ENCODE results near the gene KLB. TPM values are rescaled to one million over a fixed set of nuclear protein-coding genes. Genes with fewer than 3 reads are reported as not detected.

KLB gene
- 0.06 to 0.27 TPM (median 0.16 TPM) in 5 replicates for total RNA-seq (2022; extraction: Qiagen RNA extraction)

DNA sequence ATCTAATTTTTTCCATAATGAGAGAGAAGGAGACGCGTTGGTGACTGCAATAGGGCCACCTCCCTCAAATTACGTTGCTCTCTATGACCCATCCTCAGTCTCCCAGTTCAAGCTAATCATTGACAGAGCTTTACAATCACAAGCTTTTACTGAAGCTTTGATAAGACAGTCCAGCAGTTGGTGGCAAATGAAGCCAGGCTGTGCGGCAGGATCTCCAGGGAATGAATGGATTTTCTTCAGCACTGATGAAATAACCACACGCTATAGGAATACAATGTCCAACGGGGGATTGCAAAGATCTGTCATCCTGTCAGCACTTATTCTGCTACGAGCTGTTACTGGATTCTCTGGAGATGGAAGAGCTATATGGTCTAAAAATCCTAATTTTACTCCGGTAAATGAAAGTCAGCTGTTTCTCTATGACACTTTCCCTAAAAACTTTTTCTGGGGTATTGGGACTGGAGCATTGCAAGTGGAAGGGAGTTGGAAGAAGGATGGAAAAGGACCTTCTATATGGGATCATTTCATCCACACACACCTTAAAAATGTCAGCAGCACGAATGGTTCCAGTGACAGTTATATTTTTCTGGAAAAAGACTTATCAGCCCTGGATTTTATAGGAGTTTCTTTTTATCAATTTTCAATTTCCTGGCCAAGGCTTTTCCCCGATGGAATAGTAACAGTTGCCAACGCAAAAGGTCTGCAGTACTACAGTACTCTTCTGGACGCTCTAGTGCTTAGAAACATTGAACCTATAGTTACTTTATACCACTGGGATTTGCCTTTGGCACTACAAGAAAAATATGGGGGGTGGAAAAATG, at the start of gene KLB:
Gene KLB, plus strand, starts transcription at position 168 of the 821 bp plus-strand sequence. Its CDS starts 20 bp downstream, at position 188.

DNA sequence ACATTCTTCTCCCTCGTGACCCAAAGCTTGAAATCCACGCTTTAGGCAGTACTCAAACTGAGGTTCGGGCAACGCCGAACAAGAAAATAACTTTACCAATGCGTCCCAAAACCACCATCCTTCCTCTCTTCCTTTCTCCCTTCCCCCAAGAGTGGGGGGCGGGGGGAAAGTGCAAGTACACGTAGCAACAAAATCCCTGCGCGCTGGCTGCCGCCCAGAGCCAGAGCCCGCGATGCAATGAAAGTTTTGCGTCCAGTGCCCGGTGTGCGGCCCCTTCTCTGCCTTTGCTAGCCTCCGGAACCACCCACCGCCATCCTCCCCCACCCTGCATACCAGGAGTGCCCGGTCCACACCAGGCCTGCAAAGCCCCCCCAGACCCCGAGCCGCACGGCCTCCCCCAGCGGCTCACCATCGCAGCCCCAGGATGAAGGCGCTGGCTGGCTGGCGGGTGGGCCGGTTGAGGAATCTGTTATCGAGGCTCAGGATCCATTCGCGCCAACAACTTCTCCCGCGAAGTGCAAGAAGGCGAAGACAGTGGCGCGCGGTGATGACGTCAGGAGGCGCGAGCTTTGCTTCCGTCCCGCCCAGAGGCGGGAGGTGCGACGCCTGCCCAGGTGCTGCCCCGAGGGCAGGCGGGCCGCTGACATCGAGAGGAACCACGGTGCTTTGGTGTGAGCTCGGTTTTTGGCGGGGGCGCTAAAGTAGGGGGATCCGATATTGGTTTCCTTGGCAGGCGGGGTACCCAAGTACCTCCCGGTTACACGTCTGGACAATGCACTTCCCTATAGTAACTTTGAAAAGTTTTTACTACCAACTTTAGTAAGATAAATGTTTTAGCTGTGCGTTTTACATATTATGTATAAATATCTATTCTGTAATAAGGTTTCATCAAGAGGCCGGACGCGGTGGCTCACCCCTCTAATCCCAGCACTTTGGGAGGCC, 40.6 kb upstream of the KLB start, which contains the start of gene RFC1:
Gene RFC1, minus strand, starts transcription at position 533 of the 942 bp plus-strand sequence. Its CDS starts 121 bp downstream, at position 412.

DNA sequence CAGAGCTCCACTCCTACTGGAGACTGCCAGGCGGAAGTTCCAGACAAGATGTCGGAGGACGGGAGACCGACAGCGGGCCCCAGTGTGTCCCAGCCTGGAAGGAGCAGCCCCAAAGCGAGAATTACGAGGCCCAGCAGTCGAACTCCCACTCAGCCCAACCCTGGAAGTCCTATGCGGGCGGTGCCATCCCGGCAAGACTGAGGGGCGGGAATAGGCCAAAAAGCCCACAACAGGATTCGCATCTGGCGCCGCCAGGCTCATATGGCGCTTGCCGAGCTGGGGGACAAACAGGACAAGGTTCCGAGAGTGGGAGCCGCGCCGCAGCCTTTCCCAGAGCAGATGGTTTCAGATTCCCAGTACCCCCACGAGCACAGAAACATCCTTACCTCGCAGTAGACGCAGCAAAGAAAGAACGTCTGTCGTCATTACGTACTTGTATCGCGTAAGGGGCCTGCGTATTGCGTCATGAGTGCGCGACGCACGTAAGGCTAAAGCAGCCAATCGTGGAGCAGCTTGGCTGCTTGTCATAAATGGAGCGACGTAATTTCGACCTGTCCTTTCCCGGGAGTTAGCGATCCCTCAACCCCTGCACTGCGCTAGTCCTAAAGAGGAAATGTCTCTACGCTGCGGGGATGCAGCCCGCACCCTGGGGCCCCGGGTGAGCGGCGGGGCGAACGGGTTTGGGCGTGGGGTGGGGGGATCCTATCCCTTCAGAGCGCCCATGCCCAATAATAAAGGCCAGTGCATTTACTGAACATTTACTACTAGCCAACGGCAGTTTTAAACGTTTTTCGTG, 52.0 kb downstream of the KLB start, which contains the start of the genes LIAS and RPL9:
Gene LIAS, plus strand, starts transcription at position 552 of the 796 bp plus-strand sequence. Its CDS starts 62 bp downstream, at position 614.
Gene RPL9, minus strand, starts transcription at position 418 of the 796 bp plus-strand sequence. CDS start 483 bp downstream, outside the sequence.

Other genes starting within 250 kb of the KLB start
- gene WDR19, start 224.4 kb upstream of the KLB start, total RNA-seq (2022; extraction: Qiagen RNA extraction), result 6.7 to 10.5 TPM (median 7.5 TPM) in 5 replicates
- 18.7 to 22.3 TPM (median 21.2 TPM) in 5 replicates for gene RFC1, start 40.6 kb upstream of the KLB start, total RNA-seq (2022; extraction: Qiagen RNA extraction)
- 862 to 1,638 TPM (median 886 TPM) in 5 replicates for gene RPL9, start 52.0 kb downstream of the KLB start, total RNA-seq (2022; extraction: Qiagen RNA extraction)
- 9.6 to 11.6 TPM (median 11.4 TPM) in 5 replicates for gene LIAS, start 52.1 kb downstream of the KLB start, total RNA-seq (2022; extraction: Qiagen RNA extraction)
- 216 to 254 TPM (median 220 TPM) in 5 replicates for gene UGDH, start 120.5 kb downstream of the KLB start, total RNA-seq (2022; extraction: Qiagen RNA extraction)
- gene SMIM14, start 231.9 kb downstream of the KLB start, total RNA-seq (2022; extraction: Qiagen RNA extraction), result 11.3 to 15.0 TPM (median 12.6 TPM) in 5 replicates